ENCODE measurements around the gene TRAF3IP1.

GRCh38 chr2:238421695-238422035 lies 101.3 kb downstream of the TRAF3IP1 start:
- no peak for TF ChIP-seq CTCF (IDR thresholded peaks at IDR 0.05)
- no peak for TF ChIP-seq POLR2A (IDR thresholded peaks at IDR 0.05)
